ENCODE results near the gene CHMP2A. TPM values are rescaled to one million over a fixed set of nuclear protein-coding genes. Genes with fewer than 3 reads are reported as not detected.

Gene CHMP2A
- total RNA-seq, 1 donor from 2014 or later = 137 TPM

- no peak for TF ChIP-seq CTCF (conservative IDR thresholded peaks at IDR 0.05; ENCODE audit: low read depth, low read length)
- H3K4me3 ChIP-seq (ENCODE audit: low read depth, low read length) = no peak overlapping the region
These were observed 3.1 kb downstream of the CHMP2A start for GRCh38 chr19:58551577-58552471.

GRCh38 chr19:58551123-58551497 lies 3.8 kb downstream of the CHMP2A start:
- no peak for TF ChIP-seq CTCF (conservative IDR thresholded peaks at IDR 0.05; ENCODE audit: low read depth, low read length)
- DNase-seq (ENCODE audit: low read depth) = no peak
- H3K4me3 ChIP-seq (ENCODE audit: low read depth, low read length) = no peak overlapping the region

More at GRCh38 chr19:58551577-58552471, 3.1 kb downstream of the CHMP2A start:
- DNase-seq (ENCODE audit: low read depth) = no peak

GRCh38 chr19:58550362-58551122 lies 4.4 kb downstream of the CHMP2A start:
- no peak for DNase-seq (ENCODE audit: low read depth)
- no peak overlapping the region for H3K4me3 ChIP-seq (ENCODE audit: low read depth, low read length)
- no peak for TF ChIP-seq CTCF (conservative IDR thresholded peaks at IDR 0.05; ENCODE audit: low read depth, low read length)

GRCh38 chr19:58549664-58550361 lies 5.1 kb downstream of the CHMP2A start:
- no peak for TF ChIP-seq CTCF (conservative IDR thresholded peaks at IDR 0.05; ENCODE audit: low read depth, low read length)
- no peak overlapping the region for H3K4me3 ChIP-seq (ENCODE audit: low read depth, low read length)
- DNase-seq (ENCODE audit: low read depth) = no peak

- TF ChIP-seq CTCF (conservative IDR thresholded peaks at IDR 0.05; ENCODE audit: low read depth, low read length) = no peak
- no peak for DNase-seq (ENCODE audit: low read depth)
These were observed 5.8 kb downstream of the CHMP2A start for GRCh38 chr19:58548859-58549663.

More at GRCh38 chr19:58548859-58549663, 5.8 kb downstream of the CHMP2A start:
- H3K4me3 ChIP-seq (ENCODE audit: low read depth, low read length) = no peak overlapping the region

Measured in epithelial cell of proximal tubule (primary cell).